HS-5 (cell line): ENCODE data around the gene KCNJ5.

Experiments used
- DNase-seq: peaks from one replicate; pipeline ENCODE4 v3.0.0-alpha.2; 2012; ENCODE audit warnings: low read depth

KCNJ5 gene

GRCh38 chr11:128871168-128871610, 20.0 kb upstream of the KCNJ5 start:
- DNase-seq: no peak

GRCh38 chr11:128872094-128872493, 19.1 kb upstream of the KCNJ5 start:
- no peak for DNase-seq

DNA sequence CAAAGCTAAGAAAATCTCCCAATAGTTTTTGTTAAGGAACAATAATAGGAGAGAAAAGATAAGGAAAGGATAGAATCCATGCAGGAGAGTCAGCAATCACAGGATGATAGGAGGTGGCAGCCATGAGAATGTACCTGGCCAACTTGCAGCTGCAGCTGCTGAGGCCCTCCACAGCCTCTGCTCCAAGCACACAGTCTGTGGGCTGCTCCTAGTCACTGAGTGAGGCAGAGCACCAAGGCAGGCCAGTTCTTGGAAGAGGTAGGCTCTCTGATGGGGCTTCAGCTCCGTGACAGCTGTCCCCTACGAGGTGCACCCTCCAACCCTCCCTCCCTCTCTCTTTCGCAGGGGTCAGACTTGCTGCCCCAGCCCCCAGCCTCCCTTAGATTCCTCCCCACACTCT, 18.6 kb upstream of the KCNJ5 start:
- DNase-seq: no peak

GRCh38 chr11:128874427-128874826, 16.7 kb upstream of the KCNJ5 start:
- DNase-seq: no peak

DNA sequence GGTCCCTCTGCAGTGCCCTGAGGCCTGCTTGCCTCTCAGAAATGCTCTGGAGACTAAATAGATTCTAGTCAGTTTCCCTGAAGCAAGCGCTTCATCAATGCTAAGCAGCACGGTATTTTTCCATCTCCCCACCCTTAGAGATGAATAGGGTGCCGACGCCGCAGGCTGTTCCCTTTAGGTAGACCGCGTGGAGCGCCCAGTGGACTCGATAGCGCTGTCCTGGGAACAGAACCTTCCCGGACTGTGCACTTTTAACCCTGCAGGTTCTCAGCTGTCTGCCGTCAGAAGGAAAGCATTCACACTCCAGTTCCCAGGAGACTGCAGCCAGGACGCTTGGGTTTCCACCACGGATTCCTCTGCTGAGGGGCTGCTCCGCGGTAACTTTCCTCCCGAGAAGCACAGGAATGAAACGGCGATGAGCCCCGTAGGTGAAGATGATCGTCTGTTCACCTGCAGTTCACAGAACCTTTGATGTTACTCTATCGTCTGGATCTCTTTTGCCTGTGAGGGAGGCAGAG, 15.0 kb upstream of the KCNJ5 start:
- no peak for DNase-seq

- DNase-seq: no peak
These were observed 13.4 kb upstream of the KCNJ5 start for GRCh38 chr11:128877726-128878125.

- DNase-seq: no peak
These were observed 12.7 kb upstream of the KCNJ5 start for GRCh38 chr11:128878455-128878854.

GRCh38 chr11:128879817-128880216, 11.3 kb upstream of the KCNJ5 start:
- DNase-seq: no peak

GRCh38 chr11:128881221-128881620, 9.9 kb upstream of the KCNJ5 start:
- DNase-seq: no peak

DNA sequence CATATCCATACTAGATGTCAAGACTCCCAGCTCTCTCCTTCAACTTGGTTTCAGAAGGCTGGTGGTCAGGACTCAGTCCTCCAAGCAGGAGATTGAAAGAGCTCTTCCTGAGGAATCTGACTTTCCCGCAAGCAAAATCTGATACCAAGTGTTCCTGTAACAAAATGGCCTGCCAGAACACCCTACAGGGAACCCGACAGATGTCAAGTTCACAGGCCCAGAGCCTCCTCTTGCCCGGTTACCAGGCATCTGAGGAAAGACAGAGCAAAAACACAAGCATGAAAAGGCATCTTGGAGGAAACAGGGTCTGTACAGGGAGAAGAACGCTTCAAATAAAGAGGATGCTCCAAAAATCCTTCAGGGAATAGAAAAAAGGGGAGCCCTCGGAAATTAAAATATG, 8.7 kb upstream of the KCNJ5 start:
- DNase-seq: no peak

DNA sequence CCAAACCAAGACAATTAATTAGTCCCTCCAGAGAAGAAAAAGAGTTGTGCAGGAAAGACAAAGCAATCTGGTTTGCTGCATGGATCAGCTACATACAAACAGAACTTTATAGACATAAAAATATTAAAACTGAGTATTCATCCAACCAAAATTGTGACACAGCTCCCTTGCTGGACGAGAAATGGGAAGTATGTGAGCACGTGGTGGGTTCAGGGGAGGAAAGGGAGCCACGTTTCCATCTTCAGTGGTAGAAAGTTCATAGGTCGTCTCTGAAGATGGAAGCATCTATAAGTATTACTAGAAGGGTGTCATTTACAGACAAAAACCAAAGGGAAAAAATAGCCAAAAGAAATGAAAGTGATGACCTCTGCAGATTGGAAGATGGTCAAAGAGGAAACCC, 7.1 kb upstream of the KCNJ5 start:
- DNase-seq: no peak

DNA sequence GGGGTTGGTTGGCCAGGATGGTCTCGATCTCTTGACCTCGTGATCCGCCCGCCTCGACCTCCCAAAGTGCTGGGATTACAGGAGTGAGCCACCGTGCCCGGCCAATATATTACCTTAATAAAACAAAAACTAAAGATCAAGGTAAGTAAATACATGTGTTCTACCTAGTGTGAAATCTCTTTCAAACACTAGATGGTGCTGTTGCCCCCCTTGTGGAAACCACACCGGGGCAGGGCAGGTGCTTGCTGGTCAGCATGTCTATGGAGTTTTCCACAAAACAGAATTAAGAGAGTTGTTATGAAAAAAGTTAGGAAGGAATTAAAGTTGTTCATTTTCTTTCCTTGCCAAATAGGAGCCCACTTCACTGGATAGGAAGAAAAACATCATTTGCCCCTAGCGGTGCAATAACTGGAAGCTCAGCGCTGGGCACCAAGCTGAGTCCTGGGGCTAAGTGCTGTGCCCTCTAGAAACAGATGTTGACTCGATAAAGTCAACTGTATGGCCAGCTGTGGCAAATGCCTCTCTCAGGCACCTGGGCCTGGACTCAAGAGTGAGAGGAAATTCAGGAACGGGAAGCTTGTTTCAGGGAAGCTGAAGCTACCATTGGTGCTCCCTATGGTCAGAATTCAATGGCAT, 6.3 kb upstream of the KCNJ5 start:
- DNase-seq: no peak

- DNase-seq: no peak
These were observed 4.6 kb upstream of the KCNJ5 start for GRCh38 chr11:128886406-128887124.

- no peak for DNase-seq
These were observed 2.8 kb upstream of the KCNJ5 start for GRCh38 chr11:128888034-128888985.

DNA sequence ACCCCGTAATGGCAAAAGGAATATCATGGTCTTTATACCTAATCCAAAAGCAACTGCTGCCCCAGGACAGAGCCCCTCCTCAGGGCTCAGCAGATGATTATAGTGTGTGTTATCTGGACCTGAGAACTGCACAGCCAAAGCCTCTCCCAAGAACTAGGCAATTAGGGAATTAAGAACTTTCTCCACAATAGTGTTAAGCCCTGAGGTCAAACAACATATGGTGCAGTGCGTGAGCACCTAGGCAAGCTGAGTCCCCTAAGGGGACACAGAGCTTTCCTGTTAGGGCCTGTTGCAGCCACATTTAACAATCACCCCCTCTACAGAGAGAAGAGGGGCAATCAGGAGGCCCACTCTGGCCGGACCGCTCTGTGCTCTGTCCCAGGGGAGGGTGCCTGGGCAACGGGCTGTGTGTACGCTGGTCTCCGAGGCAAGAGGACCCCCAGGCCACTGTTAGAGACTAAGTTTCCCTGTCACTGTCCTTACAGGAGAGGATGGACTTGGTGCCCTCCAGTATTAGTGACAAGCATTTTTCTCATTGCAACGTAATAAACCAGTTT, 1.4 kb upstream of the KCNJ5 start:
- DNase-seq: no peak

DNA sequence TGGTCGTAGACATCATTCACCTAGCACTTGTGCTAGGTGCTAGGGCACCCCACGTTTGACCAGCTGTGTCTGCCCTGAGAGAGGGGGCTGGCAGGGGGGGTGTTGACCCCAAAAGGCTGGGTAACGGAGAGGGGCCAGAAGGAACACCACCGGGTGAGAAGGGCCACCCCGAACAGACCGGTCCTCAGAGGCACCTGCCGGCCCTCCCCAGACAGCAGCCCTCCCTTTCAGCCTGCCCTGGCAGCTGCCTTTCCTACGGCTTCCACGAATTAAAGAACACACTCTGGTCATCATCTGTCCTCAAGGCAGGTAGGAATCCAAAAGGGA, 977 bp upstream of the KCNJ5 start:
- no peak for DNase-seq

DNA sequence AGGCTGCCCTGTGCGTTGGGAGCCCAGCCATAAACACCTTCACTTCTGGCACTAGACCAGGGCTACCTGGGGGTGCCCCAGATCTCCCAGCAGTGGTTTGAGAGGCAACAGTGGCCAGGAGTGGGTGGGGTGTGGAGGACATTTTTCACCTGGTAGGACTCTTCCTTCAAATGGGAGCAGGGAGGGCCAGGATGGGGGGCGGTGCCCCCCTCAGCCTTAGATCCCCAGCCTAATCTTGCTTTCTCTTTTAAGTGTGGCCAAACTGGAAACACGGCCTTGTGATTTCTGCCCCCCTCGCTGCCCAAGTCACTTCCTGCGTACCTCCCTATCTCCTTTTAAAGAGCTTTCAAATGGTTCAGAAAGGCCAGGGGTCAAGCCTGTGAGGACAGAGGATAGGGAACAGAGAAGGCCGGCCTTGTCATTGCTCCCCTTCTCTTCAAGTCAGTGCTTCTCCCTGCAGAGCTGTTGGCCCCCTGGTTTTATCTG, 800 bp downstream of the KCNJ5 start:
- DNase-seq: no peak

DNA sequence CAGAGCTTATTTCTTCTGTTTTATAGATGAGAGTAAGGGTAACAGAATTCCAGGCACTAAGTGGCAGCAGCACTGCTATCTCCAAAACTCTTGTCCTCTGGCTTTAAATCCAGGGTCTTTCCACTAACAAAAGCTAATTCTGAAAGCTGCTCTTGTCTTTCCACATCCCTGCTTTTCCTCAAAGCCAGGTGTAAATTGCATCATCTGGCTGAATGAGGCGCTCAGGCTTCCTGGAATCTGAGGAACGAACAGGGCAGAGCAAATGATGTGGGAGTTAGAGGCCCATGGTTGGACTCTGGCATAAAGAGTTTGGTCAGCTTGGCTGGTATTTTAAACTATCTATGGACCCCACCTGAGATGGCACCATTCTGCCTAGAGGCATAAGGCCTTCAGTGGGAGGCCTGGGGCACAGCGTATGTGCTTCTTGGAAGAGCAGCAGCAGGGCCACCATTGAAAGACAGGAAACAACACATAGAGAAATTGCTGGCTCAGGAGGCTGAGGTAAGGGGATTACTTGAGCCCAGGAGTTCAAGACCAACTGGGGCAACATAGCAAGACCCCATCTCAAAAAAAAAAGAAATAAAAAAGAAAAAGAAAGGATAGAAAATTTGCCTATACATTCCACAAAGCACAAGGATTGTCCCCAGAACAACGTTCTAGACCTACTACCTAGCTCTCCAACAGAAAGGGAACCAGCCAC, 1.9 kb downstream of the KCNJ5 start:
- DNase-seq: no peak

DNA sequence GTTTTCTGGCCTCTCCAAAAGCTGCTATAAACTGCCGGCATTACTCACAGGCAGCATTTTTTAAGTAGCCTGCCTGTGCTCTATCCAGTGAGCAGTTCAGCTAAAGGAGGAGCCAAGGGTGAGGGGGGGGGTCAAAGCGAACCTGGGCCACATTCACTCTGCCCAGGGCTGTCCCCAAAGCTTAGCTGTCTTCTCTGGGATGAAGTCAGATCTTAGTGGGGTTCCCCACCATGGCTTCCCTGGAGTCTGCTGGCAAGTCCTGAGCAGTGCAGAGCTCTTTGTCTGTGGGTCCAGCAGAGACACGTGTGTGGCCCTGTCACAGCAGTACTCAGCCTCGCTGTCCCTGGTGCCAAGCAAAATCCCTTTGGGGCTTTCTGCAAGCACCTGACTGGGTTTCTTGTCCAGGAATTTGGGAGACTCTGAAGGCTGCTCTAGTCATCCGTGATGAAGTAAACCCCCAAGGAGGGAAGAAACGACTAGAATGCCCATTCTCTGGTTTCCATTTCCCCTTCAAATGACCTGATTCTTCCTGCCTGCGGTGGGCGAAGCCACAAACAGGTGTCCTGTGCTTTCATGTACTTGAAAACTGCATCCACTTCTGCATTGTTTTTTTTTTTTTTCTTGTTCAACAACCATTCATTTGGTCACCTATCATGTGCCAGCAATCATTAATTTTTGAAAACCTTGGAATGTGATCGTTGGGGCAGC, 2.6 kb downstream of the KCNJ5 start:
- DNase-seq: no peak

DNA sequence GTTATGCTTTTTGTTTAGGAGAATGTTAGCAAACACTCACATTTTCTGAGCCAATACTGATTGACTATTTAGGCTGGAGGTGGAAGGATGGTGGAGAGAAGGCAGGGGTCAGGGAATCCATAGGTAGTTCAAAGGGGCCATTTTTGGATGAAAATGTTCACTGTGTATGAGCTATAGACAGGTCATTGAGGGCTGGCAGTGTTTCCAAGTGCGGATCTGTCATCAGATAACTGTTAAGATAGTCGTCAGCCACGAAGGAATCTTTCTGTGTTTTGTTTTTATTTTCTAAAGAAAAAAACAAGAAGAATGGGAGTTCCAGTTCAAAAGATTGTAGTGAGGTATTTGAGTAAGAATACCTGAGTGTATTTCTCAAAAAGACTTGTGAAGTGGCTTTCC, 3.1 kb downstream of the KCNJ5 start:
- no peak for DNase-seq

- no peak for DNase-seq
These were observed 3.5 kb downstream of the KCNJ5 start for GRCh38 chr11:128894685-128895084.
